IPS-NIHi11 (cell line): ENCODE measurements around the gene TIMM21.

Experiments
- DNase-seq: peaks from one replicate; pipeline ENCODE4 v3.0.0; 2012; ENCODE audit warnings: mixed read lengths, low spot score

Gene TIMM21

DNA sequence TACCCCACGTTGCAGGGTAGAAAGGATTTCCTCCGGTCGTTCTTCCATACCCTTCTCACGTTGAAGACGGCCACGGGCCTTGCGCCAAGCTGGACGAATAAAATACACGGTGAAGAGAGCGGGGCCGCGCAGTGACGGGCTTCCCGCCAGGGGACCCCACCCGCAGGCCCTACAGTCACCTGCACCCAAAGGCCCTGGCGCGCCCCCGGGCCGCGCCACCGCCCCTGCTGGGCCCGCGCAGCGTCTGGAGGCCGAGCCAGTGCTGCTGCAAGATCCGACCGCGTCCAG is 888 bp upstream of the TIMM21 start:
- DNase-seq: no peak

DNA sequence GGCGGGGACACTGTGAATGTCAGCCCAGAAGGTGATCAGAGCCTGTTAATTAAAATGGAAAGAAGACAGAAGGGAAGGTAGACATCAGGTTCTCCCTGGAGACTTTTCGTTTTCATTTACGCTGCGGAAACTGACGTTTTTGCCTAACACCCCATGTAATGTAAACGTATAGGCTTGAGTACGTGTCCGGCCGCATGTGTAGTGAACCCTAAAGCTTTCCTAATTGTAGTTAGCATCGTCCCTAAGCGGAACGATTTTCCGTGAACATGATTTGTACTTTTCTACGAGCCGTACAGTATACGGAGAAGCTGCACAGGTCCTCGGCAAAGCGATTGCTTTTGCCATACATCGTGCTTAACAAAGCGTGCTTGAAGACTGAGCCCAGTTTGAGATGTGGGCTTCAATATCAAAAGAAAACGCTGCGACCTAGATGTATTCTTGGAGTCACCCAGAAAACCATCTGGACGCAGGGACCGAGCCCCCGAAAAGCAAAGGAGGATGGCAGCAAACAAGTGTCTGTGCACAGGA is 284 bp downstream of the TIMM21 start:
- no peak for DNase-seq

DNA sequence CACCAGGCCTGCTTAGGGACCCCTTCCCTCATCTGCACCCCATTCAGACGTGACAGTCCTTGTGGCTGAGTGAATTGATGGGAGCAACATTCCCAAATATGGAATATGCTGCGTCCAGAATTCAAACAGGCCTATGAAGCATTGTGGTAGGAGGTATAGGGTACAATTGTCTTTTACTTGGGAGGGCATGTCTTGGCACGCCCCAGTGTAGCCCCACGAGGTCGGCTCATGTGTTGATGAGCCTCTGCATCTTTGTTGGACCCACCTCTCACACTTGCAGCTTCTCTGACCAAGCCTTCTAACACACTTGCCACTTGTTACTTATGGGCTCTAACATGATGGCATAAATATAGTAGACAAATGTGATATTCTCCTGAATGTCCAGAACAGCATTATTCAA is 1.6 kb downstream of the TIMM21 start:
- DNase-seq: no peak

DNA sequence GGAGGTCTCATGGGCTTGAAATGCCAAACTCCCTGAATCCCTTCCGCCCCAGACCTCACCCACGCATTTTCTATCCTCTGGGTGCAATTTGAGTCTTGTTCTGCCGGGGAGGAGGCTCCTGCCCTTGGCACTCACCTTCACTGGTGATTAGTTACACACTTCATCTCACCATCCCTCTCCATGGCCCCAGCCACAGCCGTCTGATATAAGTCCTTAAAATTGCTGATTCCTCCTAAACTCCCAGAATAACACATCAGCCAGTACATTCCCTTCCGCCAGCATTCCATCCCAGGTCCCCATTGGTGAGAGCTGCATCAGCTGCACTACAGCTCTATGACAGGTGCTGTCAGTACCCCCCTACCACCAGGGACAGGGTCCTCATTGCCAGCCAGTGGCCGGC is 3.9 kb downstream of the TIMM21 start:
- no peak for DNase-seq

DNA sequence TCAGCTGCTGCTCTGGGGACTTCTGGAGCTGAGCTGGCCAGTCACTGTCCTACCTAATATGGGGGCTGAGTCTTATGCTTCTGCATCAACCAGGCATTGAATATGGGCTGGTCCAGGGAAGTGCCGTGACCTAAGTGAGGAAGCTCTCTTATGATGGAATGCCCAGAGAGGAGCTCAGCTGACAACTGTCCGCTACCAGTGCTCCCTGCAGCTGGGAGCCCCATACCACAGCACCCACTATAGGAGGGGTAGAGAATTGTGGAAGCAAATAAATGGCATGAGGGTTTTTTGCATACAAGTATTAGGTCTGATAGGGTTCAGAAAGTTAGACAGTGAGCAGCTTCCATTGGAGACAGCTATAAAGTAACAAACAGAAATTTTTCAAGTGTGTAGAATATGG is 4.5 kb downstream of the TIMM21 start:
- DNase-seq: no peak

DNA sequence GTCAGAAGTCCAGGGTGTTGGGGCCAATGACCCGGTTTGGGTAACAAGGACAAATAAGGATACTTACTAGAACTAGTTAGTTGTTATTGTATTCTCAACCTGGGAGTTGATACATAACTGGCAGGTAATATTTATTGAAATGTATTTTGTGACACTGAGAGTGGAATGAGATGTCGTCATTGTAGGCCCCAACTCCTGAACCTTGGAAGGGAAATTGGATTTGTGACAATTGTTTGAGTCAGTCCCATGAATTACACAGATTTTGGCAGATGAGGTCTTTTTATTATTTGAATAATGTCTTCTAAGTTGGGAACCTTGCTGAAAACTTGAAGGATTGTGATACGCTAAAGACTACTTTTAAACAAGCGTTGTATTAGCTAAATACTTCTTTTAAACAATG is 5.1 kb downstream of the TIMM21 start:
- DNase-seq: no peak

DNA sequence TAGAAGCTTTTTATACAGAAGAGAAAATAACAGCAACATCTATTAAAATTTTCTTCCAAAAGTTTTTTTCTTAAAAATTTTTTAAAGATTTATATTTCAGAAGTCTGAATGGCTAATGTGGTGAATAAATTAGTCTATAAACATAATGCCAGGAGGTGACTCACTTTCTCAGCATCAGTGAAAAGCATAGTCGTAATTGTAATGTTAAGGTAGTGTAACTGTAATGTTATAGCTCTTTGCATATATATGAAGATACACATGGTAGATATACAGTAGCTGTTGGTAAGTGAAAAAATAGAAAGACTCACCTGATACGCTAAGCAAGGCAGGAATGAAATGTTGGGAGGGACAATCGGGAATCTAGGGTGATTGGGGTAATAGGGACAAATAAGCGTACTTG is 5.5 kb downstream of the TIMM21 start:
- DNase-seq: no peak

DNA sequence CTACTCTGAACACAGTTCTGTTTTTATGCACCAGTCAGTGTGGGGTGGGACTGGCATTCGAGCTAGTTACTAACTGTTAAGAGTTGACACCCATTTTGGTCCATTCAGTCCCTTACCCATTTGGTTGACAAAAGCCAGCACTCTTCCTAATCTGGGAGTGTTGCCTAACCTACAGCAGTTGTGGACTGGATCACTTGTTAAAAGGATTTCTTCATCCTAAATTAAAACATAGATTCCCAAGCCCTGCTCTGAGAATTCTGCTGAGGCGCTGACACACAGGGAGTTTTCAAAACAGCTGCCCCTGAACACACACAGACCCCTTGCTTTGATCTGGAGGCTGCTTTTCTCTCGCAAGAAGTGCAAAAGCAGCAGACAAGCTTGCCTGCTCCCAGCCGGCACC is 6.4 kb downstream of the TIMM21 start:
- DNase-seq: no peak

DNA sequence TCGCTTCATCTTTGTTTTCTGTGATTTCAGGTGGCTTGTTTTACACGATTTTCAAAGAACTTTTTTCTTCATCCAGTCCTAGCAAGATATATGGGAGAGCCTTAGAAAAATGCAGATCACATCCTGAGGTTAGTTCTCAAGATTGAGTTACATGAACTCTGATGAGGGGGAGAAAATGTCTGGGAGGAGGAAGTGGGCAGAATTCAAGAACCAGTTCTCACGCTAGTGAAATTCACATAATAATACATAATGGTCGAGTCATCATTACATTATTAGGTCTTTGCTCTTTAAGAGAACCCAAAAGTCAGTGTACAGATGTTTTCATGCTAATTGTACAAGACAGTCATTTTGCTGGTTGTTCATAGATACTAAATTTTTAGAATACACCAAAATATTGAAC is 7.0 kb downstream of the TIMM21 start:
- DNase-seq: no peak

DNA sequence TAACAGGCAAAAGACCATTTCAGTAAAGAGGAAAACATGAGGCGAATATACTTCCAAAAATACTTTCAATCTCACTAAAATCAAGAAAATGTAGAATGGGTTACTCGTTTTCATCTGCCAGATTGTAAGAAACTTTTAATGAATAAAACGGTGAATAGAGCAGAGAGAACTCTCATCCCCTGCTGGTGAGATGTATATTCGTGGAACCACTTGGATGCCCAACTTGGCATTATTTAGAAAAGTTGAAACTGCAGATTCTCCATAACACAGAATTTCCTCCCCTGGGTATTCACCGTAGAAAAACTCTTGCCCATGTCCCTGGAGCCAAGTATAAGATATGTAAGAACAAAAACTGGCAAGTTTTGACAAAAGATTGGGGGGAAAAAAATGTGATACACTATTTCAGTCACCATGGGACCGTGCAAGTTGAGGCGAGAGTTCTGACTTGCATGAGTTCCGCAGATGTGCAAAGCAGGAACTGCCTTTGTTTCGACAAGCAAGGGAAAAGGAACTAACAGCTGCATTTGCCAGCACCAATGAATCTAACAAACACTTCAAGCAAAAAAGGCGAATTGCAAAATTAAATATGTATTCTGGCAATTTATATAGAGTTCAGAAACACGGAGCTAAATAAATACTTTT is 14.8 kb downstream of the TIMM21 start:
- no peak for DNase-seq

DNA sequence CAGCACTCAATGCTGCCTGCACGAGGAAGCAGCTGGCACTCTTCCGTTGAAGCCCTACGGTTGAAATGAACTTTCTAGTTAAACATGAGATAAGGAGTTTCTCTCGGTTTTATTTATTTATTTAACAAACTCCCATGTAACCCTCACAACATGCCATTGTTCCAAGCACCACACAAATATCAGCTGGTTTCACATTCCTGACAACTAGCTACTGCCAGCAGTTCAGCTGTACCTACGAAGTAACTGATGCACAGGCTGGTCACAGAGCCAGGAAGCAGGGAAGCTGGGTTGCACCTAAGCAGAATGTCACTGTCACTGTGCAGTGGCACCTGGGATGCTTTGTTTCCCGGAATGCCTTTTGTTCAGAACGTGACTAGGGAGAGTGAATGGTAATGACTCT is 18.1 kb downstream of the TIMM21 start:
- no peak for DNase-seq

DNA sequence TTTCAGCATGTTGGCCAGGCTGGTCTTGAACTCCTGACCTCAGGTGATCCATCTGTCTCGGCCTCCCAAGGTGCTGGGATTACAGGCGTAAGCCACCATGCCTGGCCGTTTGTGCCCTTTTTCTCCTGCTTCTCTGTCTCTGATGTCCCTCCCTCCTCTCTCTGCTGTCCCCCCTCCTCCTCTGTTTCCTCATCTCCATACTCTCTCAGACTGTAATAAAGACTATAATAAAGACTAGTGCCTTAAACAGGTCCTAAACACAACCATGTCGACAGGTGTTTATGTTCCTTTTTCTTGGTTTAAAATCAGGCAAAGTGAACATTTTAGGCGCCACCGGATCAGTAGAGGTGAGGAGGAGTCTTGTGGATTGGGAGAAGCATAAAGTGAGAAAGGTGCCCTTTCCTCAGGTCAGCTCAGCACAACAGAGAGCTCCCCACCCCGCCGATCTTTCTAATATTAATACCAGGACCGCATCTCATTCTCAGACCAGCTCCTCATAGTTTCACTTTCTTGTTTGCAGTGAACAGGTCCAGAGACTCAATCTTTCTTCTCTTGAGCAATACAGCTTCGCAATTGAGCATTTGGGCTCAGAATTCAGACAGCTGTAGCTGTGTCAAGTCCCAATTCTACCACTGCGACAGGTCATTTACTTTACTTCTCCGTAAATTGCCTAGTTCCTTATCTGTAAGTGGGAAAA is 23.7 kb downstream of the TIMM21 start:
- DNase-seq: no peak

DNA sequence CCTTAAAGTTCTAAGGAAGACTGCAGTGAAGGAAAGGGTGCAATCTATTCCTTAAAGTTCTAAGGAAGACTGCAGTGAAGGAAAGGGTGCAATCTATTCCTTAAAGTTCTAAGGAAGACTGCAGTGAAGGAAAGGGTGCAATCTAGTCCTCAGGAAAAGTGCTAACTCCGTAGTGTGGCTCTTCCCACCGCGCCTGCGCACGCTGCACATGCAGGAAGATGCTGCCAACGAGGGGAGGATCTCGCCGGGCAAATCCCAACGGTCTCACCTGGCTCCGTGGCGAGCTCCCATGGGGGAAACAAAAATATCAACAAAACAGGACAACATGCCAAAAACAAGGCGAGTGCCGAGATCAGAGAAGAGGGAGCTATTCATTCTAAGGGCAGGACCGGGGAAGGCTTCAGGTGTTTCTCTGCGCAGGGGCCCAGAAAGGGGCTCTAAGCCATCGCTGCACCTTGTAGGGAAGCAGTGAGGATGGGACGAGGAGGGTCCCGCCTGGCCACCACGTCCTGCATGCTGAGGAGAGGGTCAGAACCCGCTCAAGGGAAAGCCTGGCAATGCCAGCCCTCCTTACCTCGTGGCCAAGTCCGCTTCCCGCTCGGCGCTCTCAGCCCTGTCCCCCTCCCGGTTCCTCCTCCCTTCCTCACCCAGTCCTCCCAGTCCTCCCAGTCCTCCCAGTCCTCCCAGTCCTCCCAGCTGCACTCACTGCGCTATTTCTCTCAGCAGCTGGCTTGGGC is 24.5 kb downstream of the TIMM21 start:
- no peak for DNase-seq

DNA sequence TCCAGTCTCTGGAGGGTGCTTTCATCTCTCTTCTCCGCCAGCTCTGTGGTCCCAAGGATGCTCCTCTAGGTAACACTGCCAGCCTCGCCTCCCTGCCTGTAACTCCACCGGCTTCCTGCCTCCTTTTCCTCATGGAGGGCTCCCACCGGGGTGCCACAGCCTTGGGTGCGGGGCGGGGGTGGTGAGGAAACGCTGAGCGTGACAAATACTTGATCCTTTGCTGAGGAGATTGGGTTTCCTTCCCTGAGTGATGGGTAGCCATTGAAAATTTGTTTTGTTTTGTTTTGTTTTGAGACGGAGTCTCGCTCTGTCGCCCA is 25.1 kb downstream of the TIMM21 start:
- DNase-seq: no peak

DNA sequence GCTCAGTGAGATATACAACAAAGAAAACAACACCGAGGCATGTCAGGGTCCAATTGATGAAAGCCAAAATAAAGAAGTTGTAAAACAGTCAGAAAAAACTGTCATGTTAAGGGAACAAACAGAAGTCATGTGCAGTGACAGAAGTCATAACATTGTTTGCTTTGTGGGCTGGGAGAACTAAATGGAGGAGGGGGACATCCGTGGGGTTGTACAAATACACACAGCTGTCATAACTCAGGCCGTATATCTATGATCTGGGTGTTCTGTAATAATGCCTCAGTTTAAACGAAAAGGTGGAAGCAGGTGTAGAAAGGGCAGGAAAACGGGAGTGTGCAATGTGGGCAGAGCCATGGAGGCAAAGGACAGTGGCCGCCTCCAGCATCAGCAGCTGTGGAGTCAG is 27.3 kb downstream of the TIMM21 start:
- DNase-seq: no peak

DNA sequence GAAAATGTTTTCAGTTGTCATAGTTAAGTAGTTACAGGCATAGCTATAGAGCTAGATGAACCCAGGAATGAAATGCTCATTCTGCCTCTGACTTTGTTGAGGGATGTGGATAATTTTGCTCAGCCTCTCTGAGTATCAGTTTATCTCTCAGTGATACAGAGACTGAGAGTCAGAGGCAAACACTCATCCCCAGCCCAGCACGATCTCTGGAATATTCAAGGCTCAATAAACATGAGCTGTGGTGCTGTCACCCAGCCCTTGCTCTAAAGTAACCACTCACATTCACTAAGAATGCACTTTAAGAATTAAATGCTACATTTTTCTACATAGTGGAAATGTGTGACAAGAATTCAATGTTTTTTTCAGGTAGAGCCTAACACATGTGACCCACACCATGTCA is 30.6 kb downstream of the TIMM21 start:
- no peak for DNase-seq

DNA sequence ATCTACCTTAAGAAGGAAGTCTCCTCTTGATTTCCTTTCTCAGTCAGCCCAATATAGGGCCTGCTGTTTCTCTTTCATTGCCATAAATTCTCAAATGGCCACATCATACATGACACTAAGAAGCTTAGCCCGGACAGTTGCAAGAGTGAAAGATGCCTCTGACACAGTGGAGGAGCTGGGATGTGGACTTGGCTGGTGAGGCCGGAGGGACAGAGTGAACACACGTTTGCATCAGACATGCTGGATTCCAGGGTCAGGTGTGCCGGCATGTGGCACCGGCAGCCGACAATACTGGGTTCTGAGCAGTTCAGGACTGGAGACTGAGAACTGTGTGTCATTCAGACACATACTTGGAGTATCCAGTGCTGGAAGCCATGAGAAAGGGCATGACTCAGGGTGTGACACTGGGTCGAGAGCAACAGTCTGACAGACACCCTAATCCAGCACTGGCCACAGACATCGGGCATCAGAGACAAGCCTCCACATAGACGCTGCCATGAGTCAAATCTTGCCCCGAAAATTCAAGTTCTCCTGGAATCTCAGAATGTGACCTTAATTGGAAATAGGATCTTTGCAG is 31.4 kb downstream of the TIMM21 start:
- DNase-seq: no peak

DNA sequence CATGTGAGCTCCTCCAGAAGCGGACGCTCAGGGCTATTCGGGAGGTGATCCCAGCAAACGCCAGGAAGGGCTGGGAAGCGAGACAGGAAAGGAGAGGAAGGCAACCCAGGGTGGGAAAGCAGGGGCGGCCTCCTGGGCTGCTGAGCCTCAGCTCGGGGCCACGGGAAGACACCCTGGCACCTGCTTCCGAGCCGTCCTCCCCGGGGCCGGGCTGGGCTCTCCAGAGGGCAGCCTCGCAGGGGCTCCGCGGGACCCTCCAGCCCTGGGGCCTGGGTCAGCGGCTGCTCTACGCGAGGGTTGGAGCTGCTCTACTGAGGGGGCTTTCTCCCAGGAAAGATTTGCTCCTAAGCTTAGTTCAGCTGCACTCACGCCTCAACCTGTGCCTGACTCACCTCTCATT is 34.0 kb downstream of the TIMM21 start:
- no peak for DNase-seq

DNA sequence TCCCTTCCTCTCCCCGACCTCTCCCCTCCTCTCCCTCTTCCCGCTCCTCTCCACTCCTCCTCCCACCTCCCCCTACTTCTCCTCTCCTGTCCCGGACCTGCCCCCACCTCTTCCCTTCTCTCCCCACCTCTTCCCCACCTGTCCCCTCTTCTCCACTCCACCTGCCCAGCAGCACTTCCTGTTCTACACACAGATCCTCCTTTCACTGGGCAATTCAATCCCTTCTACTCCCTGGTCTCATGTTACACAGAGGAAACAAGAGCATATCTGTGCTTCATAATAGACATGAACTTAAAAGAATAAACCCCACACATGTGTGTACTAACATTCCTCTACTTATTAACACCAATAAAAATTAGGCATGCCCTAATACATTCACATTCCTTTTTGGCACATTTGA is 34.8 kb downstream of the TIMM21 start:
- DNase-seq: peak; percentile 37

DNA sequence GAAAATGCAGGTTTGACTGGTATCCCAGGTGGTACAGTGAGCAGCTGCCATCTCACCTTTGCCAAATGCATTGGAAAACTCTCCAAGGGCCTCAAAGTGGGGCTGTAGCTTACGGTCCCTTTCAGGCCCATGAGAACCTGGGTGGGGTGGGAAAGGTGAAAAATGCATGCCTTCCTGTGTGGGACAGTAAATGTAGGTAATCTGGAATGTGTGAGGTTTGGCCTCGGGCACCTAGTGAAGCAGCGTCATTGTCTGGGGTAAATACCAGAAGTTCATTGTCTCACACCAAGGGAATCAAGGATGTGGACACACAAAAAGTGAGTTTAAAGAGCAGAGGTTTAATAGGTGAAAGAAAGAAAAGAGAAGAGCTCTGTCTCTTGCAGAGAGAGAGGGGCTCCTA is 36.6 kb downstream of the TIMM21 start:
- no peak for DNase-seq

DNA sequence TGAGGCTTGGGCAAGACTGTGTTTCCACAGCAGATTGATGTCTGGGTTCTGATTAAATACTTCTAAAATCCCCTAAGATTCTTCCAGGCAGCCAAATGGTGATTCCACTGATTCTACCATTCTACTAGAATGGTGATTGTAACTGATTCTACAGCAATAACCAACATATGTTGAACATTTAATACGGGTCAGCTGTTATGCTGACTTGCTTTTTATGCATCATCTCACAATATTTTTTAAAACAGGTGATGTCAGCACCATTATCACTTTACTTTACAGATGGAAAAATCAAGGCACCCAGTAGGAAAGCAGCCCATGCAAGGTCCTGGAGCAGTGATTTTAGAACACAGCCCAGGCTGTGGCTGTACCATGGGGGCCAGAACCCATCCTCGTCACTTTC is 37.5 kb downstream of the TIMM21 start:
- no peak for DNase-seq

DNA sequence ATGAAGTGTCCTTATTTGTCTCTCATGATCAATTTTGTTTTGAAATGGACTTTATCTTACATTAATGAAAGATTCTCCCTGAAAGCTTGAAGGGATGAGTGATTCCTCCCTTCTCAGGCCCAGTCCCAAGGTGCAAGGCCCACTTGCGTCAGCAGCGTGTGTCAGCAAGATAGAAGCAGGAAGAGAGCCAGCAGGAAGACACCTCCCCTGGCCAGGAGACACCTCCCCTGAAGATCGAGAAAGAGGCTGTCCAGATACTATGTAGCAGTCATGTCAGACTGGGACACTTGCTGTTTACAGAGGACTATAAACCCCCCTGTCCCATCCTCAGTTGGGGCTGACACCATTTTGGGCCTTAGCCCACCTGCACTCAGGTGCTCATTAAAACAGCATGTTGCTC is 38.3 kb downstream of the TIMM21 start:
- DNase-seq: no peak

DNA sequence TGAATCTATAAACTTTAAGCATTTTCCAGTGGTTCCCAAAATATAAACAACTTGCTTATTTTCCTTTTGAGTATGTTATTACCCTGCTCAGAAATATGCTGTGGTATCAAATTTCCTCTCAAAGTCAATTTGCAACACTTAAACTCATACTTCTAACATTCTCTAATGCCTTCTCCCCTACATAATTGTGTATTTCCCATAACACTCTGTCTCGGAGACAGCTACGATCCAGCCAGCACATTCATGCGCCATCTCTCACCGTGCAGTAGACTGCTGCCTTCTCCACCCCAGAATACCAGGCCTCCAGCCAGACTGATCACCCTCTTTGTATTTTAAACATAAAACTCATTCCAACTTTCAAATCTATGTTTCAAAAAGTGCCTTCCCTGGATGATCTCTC is 41.8 kb downstream of the TIMM21 start:
- no peak for DNase-seq
